NK-92 treated with Interleukin-12 subunit alpha and Interleukin-12 subunit beta, amount 100 ng/mL, for 24 hours (cell line): ENCODE measurements around the gene PPP2R5C.

ENCODE experiments used
- DNase-seq: peaks from one replicate; lab custom pipeline; 2025; lab: John Stamatoyannopoulos, UW

PPP2R5C gene

GRCh38 chr14:101865288-101865687 is 103.8 kb downstream of the PPP2R5C start:
- no peak for DNase-seq

GRCh38 chr14:101867854-101868253 is 106.3 kb downstream of the PPP2R5C start:
- DNase-seq = no peak

GRCh38 chr14:101869217-101869616 is 107.7 kb downstream of the PPP2R5C start:
- DNase-seq = no peak

GRCh38 chr14:101870273-101870939 is 108.9 kb downstream of the PPP2R5C start:
- DNase-seq = no peak

- no peak for DNase-seq
Measured at GRCh38 chr14:101872346-101872745, 110.8 kb downstream of the PPP2R5C start.

- DNase-seq = no peak
Measured at GRCh38 chr14:101873076-101873825, 111.7 kb downstream of the PPP2R5C start.

GRCh38 chr14:101873991-101874390 is 112.5 kb downstream of the PPP2R5C start:
- DNase-seq = no peak

- DNase-seq = no peak
Measured at GRCh38 chr14:101875041-101875726, 113.7 kb downstream of the PPP2R5C start.

- DNase-seq = no peak
Measured at GRCh38 chr14:101875727-101876554, 114.4 kb downstream of the PPP2R5C start.

GRCh38 chr14:101876555-101876938 is 115.0 kb downstream of the PPP2R5C start:
- DNase-seq = no peak

- no peak for DNase-seq
Measured at GRCh38 chr14:101877766-101878165, 116.3 kb downstream of the PPP2R5C start.

- DNase-seq = no peak
Measured at GRCh38 chr14:101878211-101878821, 116.8 kb downstream of the PPP2R5C start.

- DNase-seq = peak; percentile 49
Measured at GRCh38 chr14:101878822-101879528, 117.5 kb downstream of the PPP2R5C start.

- no peak for DNase-seq
Measured at GRCh38 chr14:101879529-101880336, 118.2 kb downstream of the PPP2R5C start.

- DNase-seq = no peak
Measured at GRCh38 chr14:101881426-101881825, 119.9 kb downstream of the PPP2R5C start.

GRCh38 chr14:101882141-101882935 is 120.8 kb downstream of the PPP2R5C start:
- DNase-seq = no peak

- no peak for DNase-seq
Measured at GRCh38 chr14:101884089-101884933, 122.8 kb downstream of the PPP2R5C start.

- DNase-seq = no peak
Measured at GRCh38 chr14:101884934-101885576, 123.5 kb downstream of the PPP2R5C start.
